Measurements from ENCODE around the gene NPHS2.

- TF ChIP-seq POLR2A (IDR thresholded peaks at IDR 0.05) (no peak), CTCF (IDR thresholded peaks at IDR 0.05) (no peak), EP300 (IDR thresholded peaks at IDR 0.05) (no peak), POLR2AphosphoS5 (IDR thresholded peaks at IDR 0.05) (no peak)
Observed at GRCh38 chr1:179598631-179599030, 22.9 kb upstream of the NPHS2 start.

Data from upper lobe of left lung (tissue), 4 donors.